GM19397 (cell line): ENCODE measurements around the gene GSG1L2.

Experiments
- ATAC-seq: cut with Tn5 transposase; IDR thresholded peaks from one replicate; pipeline ENCODE4 v1.9.1; 2021; ENCODE audit warnings: mild to moderate bottlenecking, moderate library complexity; ENCODE audit not compliant: unreplicated experiment

Gene GSG1L2

GRCh38 chr17:9825641-9826150 is 3.8 kb upstream of the GSG1L2 start, which contains the start of gene GLP2R:
Gene GLP2R, plus strand, starts transcription at chr17:9825924. Its CDS starts 140 bp downstream, at chr17:9826064.
- ATAC-seq = no peak

DNA sequence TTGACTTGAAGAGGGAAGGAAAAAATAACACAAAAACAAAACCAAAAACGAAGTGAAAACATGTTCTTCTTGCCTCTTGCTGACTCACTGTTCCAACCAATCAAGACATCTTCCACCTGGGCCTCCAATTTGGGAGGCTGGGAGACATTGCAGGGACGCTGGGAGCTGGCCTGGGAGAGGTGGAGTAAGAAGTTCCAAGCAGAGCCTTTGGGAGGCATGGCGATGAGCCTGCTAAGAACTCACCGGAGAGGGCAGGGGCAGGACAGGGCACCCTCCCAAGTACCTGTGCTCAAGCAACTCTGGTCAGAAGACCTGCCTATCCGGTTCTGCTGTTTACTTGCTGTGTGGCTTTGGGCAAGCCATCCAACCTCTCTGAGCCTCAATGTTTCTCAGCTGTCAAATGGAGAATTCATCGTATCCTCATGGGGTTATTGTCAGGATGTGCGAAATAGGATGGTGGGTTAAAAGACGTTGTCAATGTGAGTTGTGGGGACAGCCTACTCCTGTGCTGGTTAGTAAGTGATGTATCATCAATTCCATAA is 3.0 kb upstream of the GSG1L2 start:
- ATAC-seq = no peak

DNA sequence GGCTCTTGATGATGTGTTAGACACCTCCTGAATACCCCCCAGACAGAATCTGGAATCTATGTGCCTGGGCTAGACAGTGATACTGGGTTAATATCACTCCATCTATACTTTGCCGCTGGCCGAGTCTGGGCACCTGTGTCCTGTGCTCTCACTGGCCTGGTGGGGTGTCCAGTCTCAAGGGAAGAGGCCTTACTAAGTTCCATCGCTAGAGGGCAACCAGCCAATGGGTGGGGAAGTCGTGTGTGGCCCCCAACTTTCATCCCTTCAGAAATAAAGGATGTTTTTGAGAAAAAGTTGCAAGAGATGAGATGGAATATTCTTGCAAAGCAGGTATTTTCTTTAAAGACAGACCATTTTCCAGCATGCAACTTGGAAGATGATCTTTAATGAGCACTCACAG is 2.2 kb upstream of the GSG1L2 start:
- no peak for ATAC-seq

DNA sequence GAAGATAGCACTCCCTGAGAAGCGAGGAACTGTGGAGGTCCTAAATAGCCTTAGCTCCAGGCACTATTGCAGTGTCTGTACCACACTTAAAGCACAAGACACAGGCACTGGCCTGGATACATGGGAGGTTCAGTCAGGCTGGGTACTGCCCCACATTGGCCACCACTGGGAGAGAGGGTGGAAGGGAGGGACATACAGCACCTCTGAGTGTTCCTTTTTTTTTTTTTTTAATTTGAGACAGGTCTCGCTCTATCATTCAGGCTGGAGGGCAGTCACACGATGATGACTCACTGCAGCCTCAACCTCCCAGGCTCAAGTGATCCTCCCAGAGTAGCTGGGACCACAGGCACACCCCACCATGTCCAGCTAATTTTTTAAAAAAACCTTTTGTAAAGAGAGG is 1.4 kb downstream of the GSG1L2 start:
- ATAC-seq = no peak

- ATAC-seq = no peak
Measured at GRCh38 chr17:9818760-9819159, 3.1 kb downstream of the GSG1L2 start.

- no peak for ATAC-seq
Measured at GRCh38 chr17:9817086-9817485, 4.8 kb downstream of the GSG1L2 start.

DNA sequence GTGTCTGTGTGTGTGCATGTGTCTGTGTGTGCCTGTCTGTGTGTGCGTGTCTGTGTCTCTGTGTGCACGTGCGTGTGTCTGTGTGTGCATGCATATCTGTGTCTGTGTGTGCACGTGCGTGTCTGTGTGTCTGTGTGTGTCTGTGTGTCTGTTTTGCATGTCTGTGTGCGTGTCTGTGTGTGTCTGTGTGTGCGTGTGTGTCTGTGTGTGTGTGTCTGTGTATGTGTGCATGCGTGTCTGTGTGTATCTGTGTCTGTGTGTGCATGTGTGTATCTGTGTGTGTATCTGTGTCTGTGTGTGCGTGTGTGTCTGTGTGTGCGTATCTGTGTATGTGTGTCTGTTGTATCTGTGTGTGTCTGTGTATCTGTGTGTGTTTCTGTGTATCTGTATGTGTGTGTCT is 5.4 kb downstream of the GSG1L2 start:
- no peak for ATAC-seq

DNA sequence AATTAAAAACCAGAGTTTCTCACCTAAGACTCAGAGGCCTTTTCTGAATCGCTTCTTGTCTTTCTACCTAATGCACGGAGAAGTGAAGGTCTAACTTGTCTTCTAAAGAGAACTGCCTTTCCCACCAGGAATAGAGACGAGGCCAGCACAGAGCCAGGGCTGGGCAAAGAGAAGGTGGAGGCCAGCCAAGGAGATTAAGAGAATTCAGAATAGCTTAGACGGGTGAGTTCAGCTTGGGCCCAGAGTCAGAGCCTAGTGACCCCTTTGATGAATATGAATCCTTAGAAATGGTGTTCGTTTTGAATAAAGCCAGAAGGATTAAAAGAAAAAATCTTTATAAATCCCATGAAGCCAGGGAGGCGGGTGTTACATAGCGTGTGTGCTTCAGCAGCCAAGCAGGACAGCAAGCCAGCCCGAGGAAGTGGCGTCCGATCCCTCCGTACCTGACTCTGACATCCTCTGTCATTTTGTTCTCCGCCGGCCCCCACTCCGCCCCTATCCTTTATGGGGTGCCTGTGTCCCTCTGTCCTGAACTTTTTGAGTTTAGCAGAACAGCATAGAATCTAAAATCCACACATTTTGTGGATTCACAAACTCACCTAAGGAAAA is 7.4 kb downstream of the GSG1L2 start:
- no peak for ATAC-seq

DNA sequence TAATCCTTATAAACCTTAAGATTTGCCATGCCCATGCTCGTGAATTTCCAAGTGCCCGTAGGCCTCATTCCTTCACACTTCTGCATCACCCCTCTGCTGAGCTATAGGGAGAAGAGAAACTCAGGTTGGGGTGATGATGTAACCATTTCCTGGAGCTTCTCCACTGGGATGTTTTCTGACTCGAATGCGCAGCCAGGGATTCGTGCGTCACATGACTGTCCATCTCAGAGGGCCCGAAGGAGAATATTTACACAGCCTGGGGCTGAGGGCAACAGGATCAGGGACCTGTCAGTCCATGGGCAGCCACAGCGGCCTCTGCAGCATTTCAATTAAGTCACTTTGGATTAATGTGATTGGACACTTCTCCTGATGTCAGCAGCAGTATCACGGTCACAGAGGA is 8.7 kb downstream of the GSG1L2 start:
- no peak for ATAC-seq

DNA sequence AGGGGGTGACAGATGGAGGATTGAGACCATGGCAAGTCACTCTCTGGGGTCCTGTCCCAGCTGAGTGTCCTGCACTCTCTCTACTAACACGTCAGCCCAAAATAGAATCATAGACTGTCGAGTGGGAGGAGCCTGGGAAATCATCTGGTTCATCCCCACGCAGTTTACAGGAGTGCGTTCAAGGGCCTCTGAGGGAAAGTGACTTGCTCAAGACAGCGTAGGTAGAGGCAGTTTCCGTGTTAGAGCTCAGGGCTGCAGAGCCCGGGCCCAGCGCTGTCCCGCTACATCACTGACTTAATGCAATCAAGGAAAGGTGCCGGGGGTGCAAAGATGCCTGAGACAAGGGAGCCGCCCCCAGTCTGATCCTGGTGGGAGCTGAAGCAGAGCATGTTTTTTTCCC is 10.3 kb downstream of the GSG1L2 start:
- ATAC-seq = no peak

- no peak for ATAC-seq
Measured at GRCh38 chr17:9811086-9811485, 10.8 kb downstream of the GSG1L2 start.

DNA sequence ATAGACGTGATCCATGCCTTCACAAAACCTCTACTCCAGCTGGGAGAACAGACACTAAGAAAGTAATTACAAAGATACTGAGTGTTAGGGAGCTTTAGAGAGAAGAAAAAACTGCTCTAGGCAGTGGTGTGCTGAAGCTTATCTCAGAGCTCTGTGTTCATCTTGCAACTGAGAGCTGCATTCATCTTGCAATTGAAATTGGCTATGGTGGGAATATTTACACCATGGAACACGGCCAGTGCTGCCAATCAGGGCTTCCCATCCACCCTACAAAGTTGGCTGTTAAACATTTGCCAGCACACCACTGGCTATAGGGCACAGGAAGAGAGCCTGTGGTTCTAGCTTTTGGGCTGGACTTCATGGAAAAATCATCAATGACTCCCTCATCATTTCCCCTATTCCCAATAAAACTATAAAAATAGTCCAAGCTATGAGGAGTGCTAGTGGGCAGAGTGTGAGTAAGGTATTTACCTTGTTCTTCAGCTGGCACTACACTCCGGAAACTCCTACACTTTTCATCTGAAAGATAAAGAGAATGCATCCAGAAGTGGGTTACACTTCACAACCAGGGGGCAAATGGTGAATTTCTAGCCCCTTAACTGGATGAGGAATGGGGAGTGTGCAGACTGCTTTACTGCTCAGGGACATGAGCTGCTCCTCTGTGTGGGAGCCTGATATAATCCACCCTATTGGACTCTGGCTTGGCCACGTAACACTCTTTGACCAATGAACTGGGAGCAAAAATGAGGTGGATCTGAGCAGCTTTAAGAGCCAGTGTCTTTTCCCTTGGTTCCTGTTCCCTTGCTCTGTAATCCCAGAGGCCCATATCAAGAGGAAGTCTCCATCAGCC is 11.6 kb downstream of the GSG1L2 start:
- no peak for ATAC-seq

DNA sequence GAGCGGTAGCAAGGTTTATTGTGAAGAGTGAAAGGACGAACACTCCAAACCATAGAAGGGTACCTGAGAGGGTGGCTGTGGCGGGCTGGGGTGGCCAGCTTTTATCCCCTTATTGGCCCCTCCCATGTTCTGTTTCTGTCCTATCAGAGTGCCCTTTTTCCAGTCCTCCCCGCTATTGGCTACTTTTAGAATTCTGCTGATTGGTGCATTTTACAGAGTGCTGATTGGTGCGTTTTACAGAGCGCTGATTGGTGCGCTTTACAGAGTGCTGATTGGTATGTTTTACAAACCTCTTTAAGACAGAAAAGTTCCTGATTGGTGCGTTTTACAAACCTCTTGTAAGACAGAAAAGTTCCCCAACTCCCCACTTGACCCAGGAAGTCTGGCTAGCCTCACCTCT is 12.5 kb downstream of the GSG1L2 start:
- ATAC-seq = no peak

- no peak for ATAC-seq
Measured at GRCh38 chr17:9806699-9807098, 15.2 kb downstream of the GSG1L2 start.

GRCh38 chr17:9805769-9806168 is 16.1 kb downstream of the GSG1L2 start:
- no peak for ATAC-seq

DNA sequence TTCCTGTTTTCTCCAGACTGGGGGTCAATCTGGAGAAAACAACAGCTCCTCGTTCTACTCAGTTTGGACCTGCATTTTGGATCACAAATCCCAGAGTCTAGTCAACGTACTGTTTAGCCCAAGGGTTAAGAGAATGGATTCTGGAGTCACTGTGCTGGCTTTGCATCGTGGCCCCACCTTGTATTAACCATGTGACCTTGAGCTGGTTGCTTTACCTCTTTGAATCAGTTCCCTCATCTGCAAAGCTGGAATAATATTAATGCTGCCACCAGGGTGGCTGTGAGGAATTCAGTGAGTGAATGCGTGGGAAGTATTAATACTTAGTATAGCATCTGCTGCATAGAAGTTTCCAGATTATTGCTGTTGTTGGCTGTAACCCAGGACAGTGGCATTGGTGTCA is 19.2 kb downstream of the GSG1L2 start:
- no peak for ATAC-seq

DNA sequence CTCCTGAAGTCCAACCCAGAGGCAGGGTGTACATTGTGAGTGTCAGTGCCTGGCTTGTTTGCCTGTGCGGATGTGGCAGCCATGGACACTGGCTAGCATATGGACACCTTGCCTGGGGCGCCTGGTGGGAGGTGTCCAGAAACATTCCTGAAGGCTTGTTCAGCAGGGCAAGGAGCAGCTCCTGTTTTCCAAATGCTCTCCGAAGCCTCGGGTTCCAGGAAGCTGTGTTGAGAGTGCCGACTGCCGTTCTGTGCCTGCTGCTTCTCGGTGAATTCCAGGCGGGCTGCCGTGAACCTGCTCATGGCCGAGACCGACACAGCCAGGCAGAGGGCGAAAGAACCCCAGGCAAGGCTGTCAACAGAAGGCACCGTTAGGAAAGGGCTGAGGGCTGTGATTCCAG is 19.6 kb downstream of the GSG1L2 start:
- ATAC-seq = no peak

DNA sequence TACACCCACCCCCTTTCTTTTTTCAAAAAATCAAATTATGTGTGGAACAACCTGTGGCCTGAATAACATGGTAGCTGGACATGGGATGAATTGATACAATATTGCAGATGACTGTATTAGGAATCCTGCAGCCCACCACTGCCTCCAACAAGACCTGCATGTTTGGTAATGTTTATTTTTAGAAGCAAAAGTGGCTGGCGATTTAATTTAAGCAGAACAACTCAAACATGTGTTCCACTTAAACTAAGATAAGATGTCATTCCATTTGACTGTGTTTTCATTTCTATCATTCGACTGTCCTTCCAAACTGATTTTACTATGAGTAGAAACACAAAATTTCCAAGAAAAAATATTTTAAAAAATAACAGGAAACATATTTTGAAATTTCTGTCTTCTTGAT is 20.4 kb downstream of the GSG1L2 start:
- ATAC-seq = no peak

- ATAC-seq = no peak
Measured at GRCh38 chr17:9798724-9799123, 23.2 kb downstream of the GSG1L2 start.

DNA sequence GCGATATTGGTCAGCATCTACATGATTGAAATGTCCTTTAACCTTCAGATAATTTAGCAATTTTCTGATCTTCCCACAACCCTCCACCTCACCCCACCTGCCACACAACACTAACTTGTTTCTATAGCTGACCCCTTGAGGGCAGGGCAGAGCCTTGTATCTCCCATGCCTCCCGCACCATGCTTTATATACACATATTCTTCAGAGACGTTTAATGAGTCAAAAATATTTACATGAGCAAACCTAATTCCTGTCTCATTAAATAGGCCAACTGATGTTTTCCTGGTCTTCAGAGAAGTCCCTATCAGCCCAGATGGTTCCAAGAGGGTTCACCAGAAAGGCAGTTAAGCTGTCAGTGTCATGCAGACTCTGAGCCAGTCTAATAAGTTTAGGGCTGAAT is 23.9 kb downstream of the GSG1L2 start:
- ATAC-seq = no peak

GRCh38 chr17:9792181-9792840 is 29.6 kb downstream of the GSG1L2 start:
- no peak for ATAC-seq
